Liver (tissue), 9 donors: Measurements from ENCODE around the gene GUCD1. TPM values are rescaled to one million over a fixed set of nuclear protein-coding genes. Genes with fewer than 3 reads are reported as not detected.

ENCODE experiments used
- DNase-seq: peaks from one replicate; pipeline ENCODE4 v3.0.0-alpha.2; 2017; ENCODE audit warnings: low spot score
- H3K27ac ChIP-seq, 2 donors: one replicate each; pipeline ENCODE4 v1.7.0; 2013; ENCODE audit warnings: inconsistent platforms in 2 of 2, low read length in 2 of 2, control low read depth in 1 of 2, low read depth in 1 of 2, mild to moderate bottlenecking in 1 of 2
- H3K27me3 ChIP-seq, 4 donors: one replicate each; pipeline versions ENCODE4 v1.6.1 to v1.7.0; 2013; ENCODE audit warnings: low read length in 3 of 4, inconsistent platforms in 1 of 4, mild to moderate bottlenecking in 1 of 4, moderate library complexity in 1 of 4; ENCODE audit not compliant: control insufficient read depth in 4 of 4, insufficient read depth in 4 of 4
- H3K36me3 ChIP-seq, 4 donors: one replicate each; pipeline versions ENCODE4 v1.6.1 to v1.7.0; 2013; ENCODE audit warnings: low read length in 3 of 4, mild to moderate bottlenecking in 3 of 4, low read depth in 1 of 4, moderate library complexity in 1 of 4; ENCODE audit not compliant: control insufficient read depth in 4 of 4, insufficient read depth in 3 of 4
- H3K4me1 ChIP-seq, 4 donors: one replicate each; pipeline versions ENCODE4 v1.6.1 to v1.7.0; 2013; ENCODE audit warnings: low read length in 3 of 4, mild to moderate bottlenecking in 3 of 4, moderate library complexity in 1 of 4; ENCODE audit not compliant: control insufficient read depth in 4 of 4, insufficient read depth in 4 of 4
- H3K4me3 ChIP-seq, 3 donors: one replicate each; pipeline versions ENCODE4 v1.6.1 to v1.7.0; 2013; ENCODE audit warnings: low read length in 3 of 3, control low read depth in 1 of 3, low read depth in 1 of 3, mild to moderate bottlenecking in 1 of 3
- H3K9ac ChIP-seq, 2 donors: one replicate each; pipeline ENCODE4 v1.7.0; 2013; ENCODE audit warnings: low read length in 2 of 2, mild to moderate bottlenecking in 2 of 2, moderate library complexity in 2 of 2, control low read depth in 1 of 2, low read depth in 1 of 2
- H3K9me3 ChIP-seq, 4 donors: one replicate each; pipeline versions ENCODE4 v1.6.1 to v1.7.0; 2013; ENCODE audit warnings: low read length in 3 of 4; ENCODE audit not compliant: control insufficient read depth in 4 of 4
- ATF3 ChIP-seq: IDR thresholded peaks from 2 replicates; pipeline ENCODE4 v1.6.1; 2016; ENCODE audit warnings: antibody characterized with exemption
- CTCF ChIP-seq: fragments of 150-350 bp; IDR thresholded peaks from 2 replicates; pipeline ENCODE4 v1.5.1; 2017; ENCODE audit warnings: improper control_type of control experiment, low read depth, low read length; ENCODE audit not compliant: missing input control
- EGR1 ChIP-seq, 2 donors: IDR thresholded peaks; 2 replicates each; pipeline ENCODE4 v1.6.1; 2016 to 2018; ENCODE audit warnings: antibody characterized with exemption in 2 of 2, low read depth in 2 of 2
- FOXA1 ChIP-seq: IDR thresholded peaks from 2 replicates; pipeline ENCODE4 v1.6.1; 2016; ENCODE audit warnings: antibody characterized with exemption
- FOXA2 ChIP-seq: IDR thresholded peaks from 2 replicates; pipeline ENCODE4 v1.6.1; 2016; ENCODE audit warnings: antibody characterized with exemption
- GABPA ChIP-seq, 2 donors: IDR thresholded peaks in 1 of 2; conservative IDR thresholded peaks in 1 of 2; 2 replicates each; pipeline ENCODE4 v1.6.1; 2016; ENCODE audit warnings: antibody characterized with exemption in 2 of 2, mild to moderate bottlenecking in 1 of 2, moderate library complexity in 1 of 2
- HNF4A ChIP-seq, 2 donors: conservative IDR thresholded peaks; 2 replicates each; pipeline ENCODE4 v1.6.1; 2016; ENCODE audit warnings: antibody characterized with exemption in 2 of 2, mild to moderate bottlenecking in 2 of 2
- HNF4G ChIP-seq: IDR thresholded peaks from 2 replicates; pipeline ENCODE4 v1.6.1; 2016; ENCODE audit warnings: antibody characterized with exemption
- JUND ChIP-seq, 2 donors: IDR thresholded peaks; 2 replicates each; pipeline ENCODE4 v1.6.1; 2016; ENCODE audit warnings: antibody characterized with exemption in 2 of 2
- NR2F2 ChIP-seq: IDR thresholded peaks from 2 replicates; pipeline ENCODE4 v1.6.1; 2016; ENCODE audit warnings: antibody characterized with exemption
- RAD21 ChIP-seq, 2 donors: IDR thresholded peaks; 2 replicates each; pipeline ENCODE4 v1.6.1; 2016; ENCODE audit warnings: antibody characterized with exemption in 2 of 2, mild to moderate bottlenecking in 2 of 2
- RXRA ChIP-seq, 2 donors: IDR thresholded peaks; 2 replicates each; pipeline ENCODE4 v1.6.1; 2017 to 2018; ENCODE audit warnings: antibody characterized with exemption in 2 of 2, mild to moderate bottlenecking in 1 of 2
- SP1 ChIP-seq: IDR thresholded peaks from 2 replicates; pipeline ENCODE4 v1.6.1; 2018; ENCODE audit warnings: antibody characterized with exemption, mild to moderate bottlenecking
- YY1 ChIP-seq: IDR thresholded peaks from 2 replicates; pipeline ENCODE4 v1.6.1; 2016; ENCODE audit warnings: antibody characterized with exemption, mild to moderate bottlenecking
- WGBS: extraction: QIAGEN DNeasy Blood & Tissue Kit; methylation state at CpG from one replicate; pipeline ENCODE4 v1.1.7; 2013; 5-methylcytosine and 5-hydroxymethylcytosine counted together
- polyA plus RNA-seq, 2 donors: library from polyadenylated mRNA; stranded (reverse) in 1 of 2; unstranded in 1 of 2; fragments of 200-250 nt in 1 of 2; fragments of >200 nt in 1 of 2; fragmentation: Nextera tagmentation in 1 of 2; extraction: Ambion mirVana in 1 of 2; gene quantifications; one replicate each; pipeline versions ENCODE4 v1.2.1 to v1.2.3, GENCODE V29; 2013 to 2015
- total RNA-seq, 2 donors: library from RNA; depleted of rRNA; stranded (reverse); fragments of >200 nt; gene quantifications; one replicate each; pipeline ENCODE4 v1.2.3, GENCODE V29; 2014
- TF ChIP-seq, protein P1 (sequence below): IDR thresholded peaks from 2 replicates; pipeline ENCODE4 v1.6.1; 2016; ENCODE audit warnings: antibody characterized with exemption
- donor health status: healthy.
- donor health status: healthy.
- donor health status: healthy.
- donor health status: healthy.
- donor health status: healthy.

The GUCD1 gene
- total and polyA plus RNA-seq, 4 donors, result 118 to 202 (median 179) TPM

DNA sequence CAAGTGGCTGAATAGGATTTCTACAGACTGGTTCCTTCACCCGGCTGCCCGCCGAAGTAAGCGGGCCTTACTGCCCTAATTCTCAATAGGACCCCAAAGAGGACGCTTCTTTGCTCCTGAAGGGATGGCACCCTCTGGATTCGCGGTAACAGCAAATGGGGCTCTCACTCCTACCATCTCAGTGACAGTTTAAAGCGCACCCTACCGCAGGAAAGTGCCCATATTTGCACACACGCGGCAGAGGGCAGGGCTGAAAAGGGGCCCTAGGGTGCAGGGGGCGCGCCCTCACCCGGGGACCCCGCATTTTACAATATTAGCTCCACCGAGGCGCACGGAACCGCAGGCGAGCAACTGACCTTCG, 60.8 kb downstream of the GUCD1 start:
- Histone ChIP-seq H3K27ac (peak overlapping the region; percentile 81 to 88), H3K4me3 (peak overlapping the region; percentile 1 to 83 (median 58)), H3K27me3 (no peaks in the 10 kb centered on the region), H3K4me1 (peaks cover 0 to 43% (median 30%) of the 10 kb centered on the region in 4 donors), H3K9ac (peak overlapping the region; percentile 64 to 96), H3K9me3 (no peaks in the 10 kb centered on the region), H3K36me3 (no peaks in the 10 kb centered on the region)
- WGBS, result 20% methylated on average over 21 of the region's 21 CpGs
- TF ChIP-seq CTCF (no peak), RAD21 (IDR thresholded peaks at IDR 0.05) (no peak), NR2F2 (no peak)
- TF ChIP-seq, protein P1, sequence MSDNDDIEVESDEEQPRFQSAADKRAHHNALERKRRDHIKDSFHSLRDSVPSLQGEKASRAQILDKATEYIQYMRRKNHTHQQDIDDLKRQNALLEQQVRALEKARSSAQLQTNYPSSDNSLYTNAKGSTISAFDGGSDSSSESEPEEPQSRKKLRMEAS, result no peak
- no peak for DNase-seq

- DNase-seq, result no peak
- H3K9ac ChIP-seq, result no peak overlapping the region
- H3K9me3 ChIP-seq, result no peaks in the 10 kb centered on the region
- WGBS, result 79% methylated on average over 3 of the region's 3 CpGs
- no peaks in the 10 kb centered on the region for H3K36me3 ChIP-seq
- no peak for TF ChIP-seq EGR1 (IDR thresholded peaks at IDR 0.05; ENCODE audit: low read depth in 2 of 2)
- TF ChIP-seq, protein P1, result no peak
- TF ChIP-seq ATF3, result no peak
- no peak for TF ChIP-seq NR2F2
- TF ChIP-seq YY1, result no peak
- no peak for TF ChIP-seq FOXA1
- no peak for TF ChIP-seq CTCF
- no peak for TF ChIP-seq SP1
- TF ChIP-seq FOXA2, result no peak
- no peak for TF ChIP-seq RXRA (IDR thresholded peaks at IDR 0.05)
- TF ChIP-seq HNF4G, result no peak
- no peak for TF ChIP-seq RAD21 (IDR thresholded peaks at IDR 0.05)
- TF ChIP-seq GABPA (IDR thresholded peaks at IDR 0.05 in 1 of 2, conservative IDR thresholded peaks at IDR 0.05 in 1 of 2), result no peak
- no peak for TF ChIP-seq JUND (IDR thresholded peaks at IDR 0.05)
- TF ChIP-seq HNF4A (conservative IDR thresholded peaks at IDR 0.05), result no peak
- peaks cover 8 to 42% (median 24%) of the 10 kb centered on the region in 4 donors for H3K4me1 ChIP-seq
- H3K27me3 ChIP-seq, result no peaks in the 10 kb centered on the region
- H3K27ac ChIP-seq, result peak overlapping the region in 1 of 2 donors; percentile 88
- H3K4me3 ChIP-seq, result no peak overlapping the region
Observed at GRCh38 chr22:24492391-24492790, 62.5 kb downstream of the GUCD1 start.

Other genes starting within 250 kb of the GUCD1 start
- gene ADORA2A, start 127.5 kb downstream of the GUCD1 start, total RNA-seq, result 1 to 10 TPM; 4.4 to 5.4 TPM
- 1 to 10 TPM; 3.4 to 3.5 TPM for gene ADORA2A, start 127.5 kb downstream of the GUCD1 start, polyA plus RNA-seq
- gene UPB1, start 59.8 kb downstream of the GUCD1 start, total RNA-seq, result 10 to 100 TPM in 1 of 2 donors, 1 to 10 TPM in 1; 7.1 to 67.6 TPM
- gene UPB1, start 59.8 kb downstream of the GUCD1 start, polyA plus RNA-seq, result 100 to 1,000 TPM in 1 of 2 donors, 10 to 100 TPM in 1; 50.0 to 115 TPM
- gene SNRPD3, start 861 bp upstream of the GUCD1 start, total RNA-seq, result 100 to 1,000 TPM in 1 of 2 donors, 10 to 100 TPM in 1; 91.3 to 128 TPM
- 10 to 100 TPM; 57.2 to 80.6 TPM for gene SNRPD3, start 861 bp upstream of the GUCD1 start, polyA plus RNA-seq
- 1 to 10 TPM; 7.8 to 8.5 TPM for gene LRRC75B, start 37.9 kb upstream of the GUCD1 start, total RNA-seq
- gene LRRC75B, start 37.9 kb upstream of the GUCD1 start, polyA plus RNA-seq, result 10 to 100 TPM; 10.2 to 14.3 TPM
- 100 to 1,000 TPM in 1 of 2 donors, 10 to 100 TPM in 1; 90.5 to 107 TPM for gene GGT1, start 48.1 kb upstream of the GUCD1 start, total RNA-seq
- gene GGT1, start 48.1 kb upstream of the GUCD1 start, polyA plus RNA-seq, result 100 to 1,000 TPM; 117 to 147 TPM
- not detected for gene PIWIL3, start 219.6 kb upstream of the GUCD1 start, total RNA-seq
- gene PIWIL3, start 219.6 kb upstream of the GUCD1 start, polyA plus RNA-seq, result not detected